Measurements from ENCODE around the gene BASP1.
"Not testable (repeated sequence)": the region's sequence is repeated elsewhere in the genome, so short reads cannot be mapped to it uniquely, and the experiment has no call there.

Gene BASP1

DNA sequence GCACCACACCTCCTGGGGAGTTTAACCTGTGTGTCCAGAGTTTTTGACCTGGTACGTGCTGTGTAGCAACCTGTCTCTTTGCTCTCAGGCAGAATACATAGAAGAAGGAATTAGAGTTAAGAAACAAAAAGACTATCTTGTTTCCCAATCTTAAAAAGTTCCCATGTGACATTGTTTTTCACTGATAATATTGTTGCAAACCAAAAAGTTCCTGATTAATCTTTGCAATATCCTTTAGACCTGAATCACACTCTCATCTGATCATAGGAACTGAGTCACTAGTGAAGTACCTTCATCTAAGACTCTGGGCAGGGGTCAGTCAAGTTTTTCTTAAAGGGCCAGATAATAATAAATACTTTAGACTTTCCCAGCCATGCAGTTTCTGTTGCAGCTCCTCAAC is 35.1 kb downstream of the BASP1 start:
- H3K27me3 ChIP-seq (ENCODE audit: control insufficient read depth, insufficient read depth, low read length): no peaks in the 10 kb centered on the region
- no peak overlapping the region for H3K9ac ChIP-seq (ENCODE audit: low read length)
- no peaks in the 10 kb centered on the region for H3K36me3 ChIP-seq (ENCODE audit: control insufficient read depth, insufficient read depth, low read length)
- no peaks in the 10 kb centered on the region for H3K4me1 ChIP-seq (ENCODE audit: control insufficient read depth, insufficient read depth, low read length)
- H3K4me3 ChIP-seq (ENCODE audit: low read length): no peak overlapping the region
- H3K27ac ChIP-seq (ENCODE audit: low read depth, low read length): no peak overlapping the region

GRCh38 chr5:17255471-17256021 is 38.1 kb downstream of the BASP1 start:
- no peak overlapping the region for H3K27ac ChIP-seq (ENCODE audit: low read depth, low read length)
- H3K4me3 ChIP-seq (ENCODE audit: low read length): no peak overlapping the region
- no peaks in the 10 kb centered on the region for H3K4me1 ChIP-seq (ENCODE audit: control insufficient read depth, insufficient read depth, low read length)
- H3K9ac ChIP-seq (ENCODE audit: low read length): no peak overlapping the region
- H3K36me3 ChIP-seq (ENCODE audit: control insufficient read depth, insufficient read depth, low read length): no peaks in the 10 kb centered on the region
- no peaks in the 10 kb centered on the region for H3K27me3 ChIP-seq (ENCODE audit: control insufficient read depth, insufficient read depth, low read length)

DNA sequence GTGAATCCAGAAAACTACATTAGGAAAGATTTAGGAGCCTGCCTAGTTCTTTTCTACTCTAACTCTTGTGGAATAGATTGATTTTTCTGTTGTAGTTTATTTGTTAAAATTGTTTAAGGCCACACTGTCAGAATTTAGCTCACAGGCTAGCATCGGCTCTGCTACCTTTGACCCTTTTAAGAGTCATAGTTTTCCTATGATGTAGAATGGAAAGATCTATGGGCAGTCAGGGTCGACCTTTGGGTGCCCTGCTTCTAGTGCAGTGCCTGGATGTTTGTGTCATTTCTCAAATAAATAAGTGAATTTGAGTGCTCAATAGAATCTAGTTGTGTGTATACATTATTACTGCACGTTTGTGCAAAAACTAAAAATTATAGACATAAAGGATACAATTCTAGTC is 38.7 kb downstream of the BASP1 start:
- Histone ChIP-seq H3K9ac (ENCODE audit: low read length) (no peak overlapping the region), H3K4me1 (ENCODE audit: control insufficient read depth, insufficient read depth, low read length) (no peaks in the 10 kb centered on the region), H3K27ac (ENCODE audit: low read depth, low read length) (no peak overlapping the region), H3K36me3 (ENCODE audit: control insufficient read depth, insufficient read depth, low read length) (no peaks in the 10 kb centered on the region), H3K27me3 (ENCODE audit: control insufficient read depth, insufficient read depth, low read length) (no peaks in the 10 kb centered on the region), H3K4me3 (ENCODE audit: low read length) (no peak overlapping the region)

DNA sequence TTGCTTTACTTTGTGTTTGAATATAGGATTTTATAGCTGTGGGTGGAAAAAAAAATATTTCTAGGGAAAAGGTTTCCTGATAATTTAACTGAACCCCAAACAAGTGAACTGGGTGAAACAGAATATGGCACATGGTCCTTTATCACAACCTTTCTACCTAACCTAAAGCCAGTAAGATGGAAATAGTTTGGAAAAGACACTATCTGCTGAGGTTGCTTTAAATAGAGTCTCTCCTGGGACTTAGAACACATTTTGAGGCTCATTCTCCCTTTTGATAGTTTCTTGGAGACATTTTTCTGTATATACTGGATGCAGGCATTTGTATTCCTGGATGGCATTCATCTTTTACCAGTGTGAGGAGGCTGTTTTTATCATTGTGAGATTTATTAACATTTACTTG is 39.4 kb downstream of the BASP1 start:
- no peak overlapping the region for H3K4me3 ChIP-seq (ENCODE audit: low read length)
- no peaks in the 10 kb centered on the region for H3K4me1 ChIP-seq (ENCODE audit: control insufficient read depth, insufficient read depth, low read length)
- no peaks in the 10 kb centered on the region for H3K27me3 ChIP-seq (ENCODE audit: control insufficient read depth, insufficient read depth, low read length)
- H3K9ac ChIP-seq (ENCODE audit: low read length): no peak overlapping the region
- no peak overlapping the region for H3K27ac ChIP-seq (ENCODE audit: low read depth, low read length)
- H3K36me3 ChIP-seq (ENCODE audit: control insufficient read depth, insufficient read depth, low read length): no peaks in the 10 kb centered on the region

DNA sequence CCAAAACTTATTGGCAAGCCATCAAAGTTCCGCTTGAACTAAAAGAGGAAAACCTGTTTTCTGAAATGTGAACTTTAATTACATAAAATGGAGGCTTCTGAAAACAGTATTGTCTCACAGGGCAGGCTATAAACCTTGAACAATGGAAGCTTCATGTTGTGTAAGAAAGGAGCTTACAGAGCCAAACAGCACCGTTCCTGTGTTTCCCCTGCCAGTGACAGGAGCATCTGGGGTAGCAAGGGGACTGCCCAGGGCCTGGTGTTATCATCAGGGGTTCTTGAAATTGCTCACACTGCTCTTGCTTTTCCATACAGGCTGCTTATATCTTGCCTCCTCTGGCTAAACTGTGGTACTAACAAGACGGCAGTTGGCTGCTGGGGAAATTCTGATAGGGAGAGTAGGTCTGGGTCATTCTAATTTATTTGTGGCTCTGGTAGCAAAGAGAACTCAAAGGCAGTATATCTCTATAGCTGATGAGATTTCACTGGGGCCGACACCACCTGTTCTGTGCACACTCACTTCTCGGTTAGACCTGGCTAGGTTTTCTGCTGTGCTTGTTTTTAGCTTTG is 40.4 kb downstream of the BASP1 start:
- Histone ChIP-seq H3K27me3 (ENCODE audit: control insufficient read depth, insufficient read depth, low read length) (no peaks in the 10 kb centered on the region), H3K9ac (ENCODE audit: low read length) (no peak overlapping the region), H3K27ac (ENCODE audit: low read depth, low read length) (no peak overlapping the region), H3K36me3 (ENCODE audit: control insufficient read depth, insufficient read depth, low read length) (no peaks in the 10 kb centered on the region), H3K4me3 (ENCODE audit: low read length) (no peak overlapping the region), H3K4me1 (ENCODE audit: control insufficient read depth, insufficient read depth, low read length) (no peaks in the 10 kb centered on the region)

DNA sequence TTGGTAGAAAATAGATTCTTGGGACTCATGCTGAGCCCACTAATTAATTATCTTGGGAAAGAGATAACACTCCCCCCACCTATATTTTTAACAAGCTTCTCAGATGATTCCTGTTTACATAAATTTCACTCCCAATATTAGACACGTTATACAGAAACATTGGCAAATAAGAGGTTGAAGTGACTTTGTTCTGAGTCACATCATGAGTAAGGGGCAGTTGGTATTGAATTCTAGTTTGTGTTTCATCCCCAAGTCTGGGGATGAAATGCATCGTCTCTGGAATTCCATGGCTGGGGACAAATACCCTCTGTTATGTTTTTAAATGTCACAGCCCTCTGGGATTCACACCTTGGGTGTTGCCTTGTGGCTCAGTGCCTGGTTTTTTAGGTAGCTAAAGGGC is 41.0 kb downstream of the BASP1 start:
- H3K27ac ChIP-seq (ENCODE audit: low read depth, low read length): no peak overlapping the region
- H3K27me3 ChIP-seq (ENCODE audit: control insufficient read depth, insufficient read depth, low read length): no peaks in the 10 kb centered on the region
- H3K4me1 ChIP-seq (ENCODE audit: control insufficient read depth, insufficient read depth, low read length): no peaks in the 10 kb centered on the region
- no peaks in the 10 kb centered on the region for H3K36me3 ChIP-seq (ENCODE audit: control insufficient read depth, insufficient read depth, low read length)
- no peak overlapping the region for H3K9ac ChIP-seq (ENCODE audit: low read length)
- H3K4me3 ChIP-seq (ENCODE audit: low read length): no peak overlapping the region

DNA sequence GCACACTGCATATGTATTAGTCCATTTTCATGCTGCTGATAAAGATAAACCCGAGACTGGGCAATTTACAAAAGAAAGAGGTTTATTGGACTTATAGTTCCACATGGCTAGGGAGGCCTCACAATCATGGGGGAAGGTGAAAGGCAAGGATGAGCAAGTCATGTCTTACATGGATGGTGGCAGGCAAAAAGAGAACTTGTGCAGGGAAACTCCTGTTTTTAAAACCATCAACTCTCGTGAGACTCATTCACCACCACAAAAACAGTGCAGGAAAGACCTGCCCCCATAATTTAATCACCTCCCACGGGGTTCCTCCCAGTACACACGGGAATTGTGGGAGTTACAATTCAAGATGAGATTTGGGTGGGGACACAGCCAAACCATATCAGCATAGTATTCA is 41.6 kb downstream of the BASP1 start:
- not testable (repeated sequence) for H3K4me3 ChIP-seq (ENCODE audit: low read length); H3K36me3 ChIP-seq (ENCODE audit: control insufficient read depth, insufficient read depth, low read length); H3K9ac ChIP-seq (ENCODE audit: low read length); H3K4me1 ChIP-seq (ENCODE audit: control insufficient read depth, insufficient read depth, low read length); H3K27me3 ChIP-seq (ENCODE audit: control insufficient read depth, insufficient read depth, low read length); H3K27ac ChIP-seq (ENCODE audit: low read depth, low read length)

GRCh38 chr5:17259630-17260257 is 42.3 kb downstream of the BASP1 start:
- Histone ChIP-seq H3K36me3 (ENCODE audit: control insufficient read depth, insufficient read depth, low read length) (no peaks in the 10 kb centered on the region), H3K9ac (ENCODE audit: low read length) (no peak overlapping the region), H3K27me3 (ENCODE audit: control insufficient read depth, insufficient read depth, low read length) (no peaks in the 10 kb centered on the region), H3K4me1 (ENCODE audit: control insufficient read depth, insufficient read depth, low read length) (no peaks in the 10 kb centered on the region), H3K27ac (ENCODE audit: low read depth, low read length) (no peak overlapping the region), H3K4me3 (ENCODE audit: low read length) (no peak overlapping the region)

- Histone ChIP-seq H3K27me3 (ENCODE audit: control insufficient read depth, insufficient read depth, low read length) (no peaks in the 10 kb centered on the region), H3K9ac (ENCODE audit: low read length) (no peak overlapping the region), H3K4me3 (ENCODE audit: low read length) (no peak overlapping the region), H3K36me3 (ENCODE audit: control insufficient read depth, insufficient read depth, low read length) (no peaks in the 10 kb centered on the region), H3K4me1 (ENCODE audit: control insufficient read depth, insufficient read depth, low read length) (no peaks in the 10 kb centered on the region), H3K27ac (ENCODE audit: low read depth, low read length) (no peak overlapping the region)
Measured at GRCh38 chr5:17260549-17260948, 43.1 kb downstream of the BASP1 start.

DNA sequence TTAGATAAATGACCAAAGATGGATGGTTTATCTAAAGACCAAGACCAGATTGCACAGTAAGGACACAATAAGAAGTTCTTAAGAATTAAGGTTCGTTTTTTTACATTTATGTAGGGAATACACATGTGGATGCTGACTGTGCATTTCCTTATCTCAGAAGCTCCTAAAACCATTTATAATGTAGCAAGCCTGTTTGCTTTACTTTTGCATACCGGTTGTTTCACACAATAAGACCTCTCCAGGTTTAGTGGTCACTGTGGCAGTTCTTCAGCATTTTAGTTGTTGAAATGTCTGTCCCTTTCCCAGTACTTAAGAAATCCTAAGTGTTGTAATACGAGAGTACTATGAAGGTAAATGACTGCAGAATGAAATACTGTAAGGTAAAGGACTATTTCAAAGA is 43.6 kb downstream of the BASP1 start:
- no peak overlapping the region for H3K27ac ChIP-seq (ENCODE audit: low read depth, low read length)
- H3K4me1 ChIP-seq (ENCODE audit: control insufficient read depth, insufficient read depth, low read length): no peaks in the 10 kb centered on the region
- no peak overlapping the region for H3K4me3 ChIP-seq (ENCODE audit: low read length)
- H3K36me3 ChIP-seq (ENCODE audit: control insufficient read depth, insufficient read depth, low read length): no peaks in the 10 kb centered on the region
- no peaks in the 10 kb centered on the region for H3K27me3 ChIP-seq (ENCODE audit: control insufficient read depth, insufficient read depth, low read length)
- H3K9ac ChIP-seq (ENCODE audit: low read length): no peak overlapping the region

DNA sequence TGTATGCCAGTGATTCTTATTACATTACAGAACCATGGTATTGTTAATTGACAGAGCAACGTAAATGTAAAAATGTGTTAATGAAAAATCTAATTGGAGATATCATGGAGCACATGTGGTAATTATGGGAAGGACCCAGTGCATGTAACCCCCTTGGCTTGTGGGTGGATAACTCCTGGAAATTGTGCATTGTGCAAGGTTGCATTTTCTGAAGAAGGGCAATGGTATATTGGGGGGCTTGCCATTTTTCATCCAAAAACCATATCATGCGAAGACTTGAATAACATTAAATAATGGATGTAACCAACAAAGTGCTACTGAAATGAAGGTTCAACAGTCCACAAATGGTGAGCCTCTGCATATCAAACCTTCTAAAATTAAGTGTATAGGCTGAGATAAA is 47.6 kb downstream of the BASP1 start:
- no peak overlapping the region for H3K27ac ChIP-seq (ENCODE audit: low read depth, low read length)
- H3K4me1 ChIP-seq (ENCODE audit: control insufficient read depth, insufficient read depth, low read length): no peaks in the 10 kb centered on the region
- H3K4me3 ChIP-seq (ENCODE audit: low read length): no peak overlapping the region
- no peak overlapping the region for H3K9ac ChIP-seq (ENCODE audit: low read length)
- no peaks in the 10 kb centered on the region for H3K36me3 ChIP-seq (ENCODE audit: control insufficient read depth, insufficient read depth, low read length)
- H3K27me3 ChIP-seq (ENCODE audit: control insufficient read depth, insufficient read depth, low read length): no peaks in the 10 kb centered on the region

- H3K4me3 ChIP-seq (ENCODE audit: low read length): no peak overlapping the region
- no peak overlapping the region for H3K9ac ChIP-seq (ENCODE audit: low read length)
- no peaks in the 10 kb centered on the region for H3K36me3 ChIP-seq (ENCODE audit: control insufficient read depth, insufficient read depth, low read length)
- H3K27ac ChIP-seq (ENCODE audit: low read depth, low read length): no peak overlapping the region
- no peaks in the 10 kb centered on the region for H3K27me3 ChIP-seq (ENCODE audit: control insufficient read depth, insufficient read depth, low read length)
- no peaks in the 10 kb centered on the region for H3K4me1 ChIP-seq (ENCODE audit: control insufficient read depth, insufficient read depth, low read length)
Measured at GRCh38 chr5:17267106-17267505, 49.7 kb downstream of the BASP1 start.

DNA sequence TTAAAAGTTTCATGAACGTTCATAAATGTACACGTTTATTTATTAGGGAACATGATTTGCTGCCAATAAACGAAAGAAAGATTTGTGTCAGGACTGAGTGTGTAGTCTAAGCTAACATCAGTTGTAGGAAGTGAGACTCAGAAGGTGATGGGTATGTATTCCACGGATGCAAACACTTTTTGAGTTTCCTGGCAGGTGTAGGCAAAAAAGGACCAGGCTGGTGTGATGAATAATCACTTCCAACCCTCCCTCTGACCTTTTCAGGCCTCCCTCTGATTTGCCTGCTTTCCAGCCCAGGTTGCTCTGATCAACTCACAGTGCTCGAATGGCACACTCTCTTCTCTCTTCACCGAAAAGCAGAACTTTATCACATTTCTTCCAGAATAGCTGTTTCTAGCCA is 51.8 kb downstream of the BASP1 start:
- no peak overlapping the region for H3K27ac ChIP-seq (ENCODE audit: low read depth, low read length)
- H3K27me3 ChIP-seq (ENCODE audit: control insufficient read depth, insufficient read depth, low read length): no peaks in the 10 kb centered on the region
- no peaks in the 10 kb centered on the region for H3K36me3 ChIP-seq (ENCODE audit: control insufficient read depth, insufficient read depth, low read length)
- H3K4me3 ChIP-seq (ENCODE audit: low read length): no peak overlapping the region
- no peaks in the 10 kb centered on the region for H3K4me1 ChIP-seq (ENCODE audit: control insufficient read depth, insufficient read depth, low read length)
- H3K9ac ChIP-seq (ENCODE audit: low read length): no peak overlapping the region

Measured in rectal smooth muscle tissue (tissue), 1 donor.